IMR-90 (cell line): ENCODE results near the gene OR2A7.
"Not testable (repeated sequence)": the region's sequence is repeated elsewhere in the genome, so short reads cannot be mapped to it uniquely, and the experiment has no call there.

Experiments
- CEBPB ChIP-seq: IDR thresholded peaks from 2 replicates; pipeline ENCODE4 v1.6.1; 2012; ENCODE audit warnings: low read depth, low read length, improper control_type of control experiment
- FOS ChIP-seq: fragments of 150-350 bp; IDR thresholded peaks from 2 replicates; pipeline ENCODE4 v1.6.1; 2016; ENCODE audit warnings: low read depth, low read length
- MAFK ChIP-seq: IDR thresholded peaks from 2 replicates; pipeline ENCODE4 v1.6.1; 2012; ENCODE audit warnings: low read depth, low read length, improper control_type of control experiment
- MAZ ChIP-seq: IDR thresholded peaks from 2 replicates; pipeline ENCODE4 v1.6.1; 2012; ENCODE audit warnings: low read depth, mild to moderate bottlenecking, low read length, improper control_type of control experiment, moderate library complexity, borderline replicate concordance
- POLR2A ChIP-seq: IDR thresholded peaks from 2 replicates; pipeline ENCODE4 v1.6.1; 2012; ENCODE audit warnings: mild to moderate bottlenecking, low read depth, low read length
- SMC3 ChIP-seq: fragments of 150-350 bp; IDR thresholded peaks from 2 replicates; pipeline ENCODE4 v1.6.1; 2016; ENCODE audit warnings: low read depth, mild to moderate bottlenecking, antibody characterized with exemption, low read length, moderate library complexity
- TF ChIP-seq, protein P1 (sequence below): conservative IDR thresholded peaks from 2 replicates; pipeline ENCODE4 v1.5.1; 2012; ENCODE audit warnings: mild to moderate bottlenecking, low read depth, low read length, improper control_type of control experiment
- TF ChIP-seq, protein P2 (sequence below): fragments of 150-350 bp; IDR thresholded peaks from 2 replicates; pipeline ENCODE4 v1.6.1; 2017; ENCODE audit warnings: mild to moderate bottlenecking, antibody characterized with exemption, low read length, low read depth

DNA sequence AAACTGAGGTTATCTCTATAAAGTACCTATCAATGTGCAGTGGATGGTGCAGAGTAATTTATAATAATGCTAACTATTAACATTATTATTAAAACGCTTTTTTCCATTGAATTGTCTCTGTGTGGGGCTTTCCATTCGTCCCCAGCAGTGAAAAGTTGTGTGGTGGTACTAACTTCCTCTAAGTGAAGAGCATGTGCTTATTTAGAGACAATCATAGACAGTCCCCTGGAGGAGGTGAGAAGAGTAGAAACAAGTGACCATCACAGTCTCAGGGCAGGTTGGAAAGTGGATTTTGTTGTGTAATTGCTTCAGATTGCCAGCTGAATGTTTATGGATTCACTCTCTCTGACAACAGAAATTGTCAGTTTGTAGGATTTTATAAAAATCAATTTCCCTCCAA, 33.6 kb downstream of the OR2A7 start:
- not testable (repeated sequence) for TF ChIP-seq POLR2A, FOS, CEBPB, MAFK, SMC3, MAZ
- TF ChIP-seq, protein P1, sequence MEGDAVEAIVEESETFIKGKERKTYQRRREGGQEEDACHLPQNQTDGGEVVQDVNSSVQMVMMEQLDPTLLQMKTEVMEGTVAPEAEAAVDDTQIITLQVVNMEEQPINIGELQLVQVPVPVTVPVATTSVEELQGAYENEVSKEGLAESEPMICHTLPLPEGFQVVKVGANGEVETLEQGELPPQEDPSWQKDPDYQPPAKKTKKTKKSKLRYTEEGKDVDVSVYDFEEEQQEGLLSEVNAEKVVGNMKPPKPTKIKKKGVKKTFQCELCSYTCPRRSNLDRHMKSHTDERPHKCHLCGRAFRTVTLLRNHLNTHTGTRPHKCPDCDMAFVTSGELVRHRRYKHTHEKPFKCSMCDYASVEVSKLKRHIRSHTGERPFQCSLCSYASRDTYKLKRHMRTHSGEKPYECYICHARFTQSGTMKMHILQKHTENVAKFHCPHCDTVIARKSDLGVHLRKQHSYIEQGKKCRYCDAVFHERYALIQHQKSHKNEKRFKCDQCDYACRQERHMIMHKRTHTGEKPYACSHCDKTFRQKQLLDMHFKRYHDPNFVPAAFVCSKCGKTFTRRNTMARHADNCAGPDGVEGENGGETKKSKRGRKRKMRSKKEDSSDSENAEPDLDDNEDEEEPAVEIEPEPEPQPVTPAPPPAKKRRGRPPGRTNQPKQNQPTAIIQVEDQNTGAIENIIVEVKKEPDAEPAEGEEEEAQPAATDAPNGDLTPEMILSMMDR = not testable (repeated sequence)
- TF ChIP-seq, protein P2, sequence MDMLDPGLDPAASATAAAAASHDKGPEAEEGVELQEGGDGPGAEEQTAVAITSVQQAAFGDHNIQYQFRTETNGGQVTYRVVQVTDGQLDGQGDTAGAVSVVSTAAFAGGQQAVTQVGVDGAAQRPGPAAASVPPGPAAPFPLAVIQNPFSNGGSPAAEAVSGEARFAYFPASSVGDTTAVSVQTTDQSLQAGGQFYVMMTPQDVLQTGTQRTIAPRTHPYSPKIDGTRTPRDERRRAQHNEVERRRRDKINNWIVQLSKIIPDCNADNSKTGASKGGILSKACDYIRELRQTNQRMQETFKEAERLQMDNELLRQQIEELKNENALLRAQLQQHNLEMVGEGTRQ = not testable (repeated sequence)
